HCT116 (cell line): ENCODE data around the gene RPS6KL1. TPM values are rescaled to one million over a fixed set of nuclear protein-coding genes. Genes with fewer than 3 reads are reported as not detected.

Experiments used
- ATAC-seq: fragments of 200-7000 bp; cut with Tn5 transposase; 2 replicates; pipeline ENCODE4 v1.9.1; 2020; ENCODE audit warnings: mild to moderate bottlenecking, moderate library complexity
- BruUV-seq: library from RNA; stranded (reverse); fragments of 400-500 nt; replicated peaks from 2 replicates; lab custom pipeline; 2021; lab: Mats Ljungman, UMichigan
- CTCF ChIA-PET: fragments of 300-600 bp; sonication (Branson Sonifier 250); formaldehyde crosslinking; loops from one replicate; lab custom pipeline; 2021; ENCODE audit warnings: antibody characterized with exemption; lab: Charles Lee
- POLR2A ChIA-PET: fragments of 300-600, 350-600 bp; sonication (Branson Sonifier 250); formaldehyde crosslinking; loops from one replicate; lab custom pipeline; 2021; ENCODE audit warnings: antibody characterized with exemption; lab: Charles Lee
- RAD21 ChIA-PET, 2 experiments: fragments of 300-600 bp; sonication (Branson Sonifier 250); formaldehyde crosslinking; loops; one replicate each; lab custom pipeline; 2023; ENCODE audit warnings: low total read pairs in 2 of 2; ENCODE audit not compliant: uncharacterized antibody in 2 of 2, unreplicated experiment in 2 of 2, low non-redundant PET in 1 of 2; lab: Charles Lee
- DNase-seq: peaks from one replicate; pipeline ENCODE4 v3.0.0-alpha.2; 2010; ENCODE audit warnings: low read depth, low spot score
- H2AFZ ChIP-seq: fragments of 200-600 bp; shearing (Covaris generic), sonication (generic); 2 replicates; pipeline ENCODE4 v1.6.1; 2017; ENCODE audit warnings: low read depth, mixed run types, mixed read lengths, antibody characterized with exemption, low read length; ENCODE audit not compliant: poor library complexity, severe bottlenecking
- H3K27ac ChIP-seq: 2 replicates; pipeline ENCODE4 v1.5.1; 2012; ENCODE audit warnings: low read depth, low read length
- H3K27me3 ChIP-seq: fragments of 200-600 bp; sonication (generic); 2 replicates; pipeline ENCODE4 v1.6.1; 2016; ENCODE audit warnings: mixed run types, low read length, mixed read lengths; ENCODE audit not compliant: insufficient read depth
- H3K36me3 ChIP-seq, 2 experiments: fragments of 200-500 bp in 1 of 2; fragments of 200-600 bp in 1 of 2; sonication (Bioruptor generic) in 1 of 2; sonication (generic) in 1 of 2; 2 replicates each; pipeline versions ENCODE4 v1.5.1 to v1.6.1; 2014 to 2016; ENCODE audit warnings: low read length in 2 of 2, inconsistent platforms in 1 of 2, mixed read lengths in 1 of 2, mixed run types in 1 of 2; ENCODE audit not compliant: insufficient read depth in 2 of 2, control insufficient read depth in 1 of 2
- H3K4me1 ChIP-seq, 2 experiments: fragments of 200-600 bp in 1 of 2; sonication (generic) in 1 of 2; 2 replicates each; pipeline versions ENCODE4 v1.5.1 to v1.6.1; 2012 to 2017; ENCODE audit warnings: low read length in 2 of 2, inconsistent platforms in 1 of 2, mild to moderate bottlenecking in 1 of 2, mixed read lengths in 1 of 2, mixed run types in 1 of 2, moderate library complexity in 1 of 2; ENCODE audit not compliant: insufficient read depth in 2 of 2, control insufficient read depth in 1 of 2
- H3K4me2 ChIP-seq: fragments of 200-600 bp; sonication (generic); 2 replicates; pipeline ENCODE4 v1.6.1; 2017; ENCODE audit warnings: mixed run types, low read length, mixed read lengths
- H3K4me3 ChIP-seq, 2 experiments: fragments of 200-600 bp in 1 of 2; sonication (generic) in 1 of 2; replicated peaks in 1 of 2; 2 replicates each; pipeline ENCODE4 v1.5.1; 2011 to 2016; ENCODE audit warnings: low read length in 2 of 2, control low read depth in 1 of 2, low read depth in 1 of 2, mild to moderate bottlenecking in 1 of 2, mixed read lengths in 1 of 2, mixed run types in 1 of 2
- H3K79me2 ChIP-seq: fragments of 200-600 bp; sonication (generic); 2 replicates; pipeline ENCODE4 v1.6.1; 2017; ENCODE audit warnings: mild to moderate bottlenecking, mixed run types, low read length, moderate library complexity, mixed read lengths; ENCODE audit not compliant: insufficient read depth
- H3K9ac ChIP-seq: fragments of 200-600 bp; sonication (generic); 2 replicates; pipeline ENCODE4 v1.6.1; 2016; ENCODE audit warnings: low read length, mixed read lengths
- H3K9me2 ChIP-seq: fragments of 200-600 bp; sonication (generic), shearing (Covaris generic); 2 replicates; pipeline ENCODE4 v1.6.1; 2017; ENCODE audit warnings: mixed run types, mild to moderate bottlenecking, moderate library complexity; ENCODE audit not compliant: insufficient read depth
- H3K9me3 ChIP-seq, 2 experiments: fragments of 200-500 bp in 1 of 2; fragments of 200-600 bp in 1 of 2; sonication (Bioruptor generic) in 1 of 2; sonication (generic) in 1 of 2; 2 replicates each; pipeline ENCODE4 v1.6.1; 2014 to 2017; ENCODE audit warnings: low read length in 2 of 2, mixed read lengths in 2 of 2, inconsistent platforms in 1 of 2, low read depth in 1 of 2, mild to moderate bottlenecking in 1 of 2, mixed run types in 1 of 2, moderate library complexity in 1 of 2; ENCODE audit not compliant: control insufficient read depth in 1 of 2, insufficient read depth in 1 of 2
- H4K20me1 ChIP-seq: fragments of 200-600 bp; sonication (generic), shearing (Covaris generic); 2 replicates; pipeline ENCODE4 v1.6.1; 2017; ENCODE audit warnings: mixed run types, mild to moderate bottlenecking, moderate library complexity; ENCODE audit not compliant: insufficient read depth
- ELF1 ChIP-seq: IDR thresholded peaks from 2 replicates; pipeline ENCODE4 v1.6.1; 2012; ENCODE audit warnings: low read depth, borderline replicate concordance
- FOSL1 ChIP-seq: IDR thresholded peaks from 2 replicates; pipeline ENCODE4 v1.6.1; 2012; ENCODE audit warnings: low read depth
- POLR2A ChIP-seq: IDR thresholded peaks from 2 replicates; pipeline ENCODE4 v1.7.0; 2011; ENCODE audit warnings: borderline replicate concordance; ENCODE audit not compliant: insufficient read depth, insufficient read length; ENCODE audit errors: extremely low read depth
- RAD21 ChIP-seq: IDR thresholded peaks from 2 replicates; pipeline ENCODE4 v1.6.1; 2012; ENCODE audit warnings: low read depth, mild to moderate bottlenecking
- intact Hi-C: fragments of 100-400 bp; cut with micrococcal nuclease; formaldehyde crosslinking; loops from 2 replicates; pipeline ENCODE4 v1.10.0; 2022
- total RNA-seq: library from RNA; stranded (reverse); gene quantifications from one replicate; pipeline ENCODE4 v1.2.1, GENCODE V29; 2021; ENCODE audit not compliant: unreplicated experiment
- TF ChIP-seq, protein P1 (sequence below), 3 experiments: fragments of 200-600 bp in 1 of 3; sonication (generic) in 1 of 3; IDR thresholded peaks in 2 of 3; conservative IDR thresholded peaks in 1 of 3; 2 replicates each; pipeline ENCODE4 v1.5.1; 2012 to 2017; ENCODE audit warnings: low read depth in 2 of 3, low read length in 2 of 3, antibody characterized with exemption in 1 of 3, borderline replicate concordance in 1 of 3, control low read depth in 1 of 3, mild to moderate bottlenecking in 1 of 3, mixed read lengths in 1 of 3, mixed run types in 1 of 3, moderate library complexity in 1 of 3; ENCODE audit not compliant: insufficient read depth in 1 of 3
- TF ChIP-seq, protein P2 (sequence below): IDR thresholded peaks from 2 replicates; pipeline ENCODE4 v1.6.1; 2012
- TF ChIP-seq, protein P3 (sequence below): IDR thresholded peaks from 2 replicates; pipeline ENCODE4 v1.6.1; 2012

Gene RPS6KL1
- total RNA-seq, 1 experiment from 2014 or later = 6.7 TPM

DNA sequence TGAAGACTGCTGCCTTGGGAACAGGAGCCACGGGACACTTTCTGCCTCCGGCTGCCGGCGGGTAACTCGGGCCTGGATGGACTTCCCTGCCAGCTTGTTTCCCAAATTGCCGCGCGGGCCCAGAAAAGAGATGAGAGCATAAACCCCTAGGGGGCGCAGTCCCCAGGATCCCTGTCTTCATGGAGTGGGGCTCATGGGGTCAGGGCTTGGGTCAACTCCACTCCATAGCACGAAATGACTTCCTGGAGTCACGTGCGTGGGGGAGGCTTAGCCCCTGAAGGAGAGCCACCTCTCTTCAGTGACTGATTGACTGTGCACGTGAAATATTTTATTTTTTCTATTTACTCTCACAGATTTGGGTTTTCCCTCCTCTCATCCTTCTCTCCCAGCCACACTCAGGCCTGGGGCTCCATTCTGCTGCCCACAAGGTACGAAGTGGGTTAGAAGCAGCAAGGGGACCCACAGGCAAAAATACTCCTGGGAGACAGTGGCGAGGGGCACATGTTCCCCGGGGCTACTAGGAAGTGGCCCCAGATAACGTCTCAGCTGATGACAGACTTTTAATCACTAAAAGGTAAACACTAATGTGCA is 22.3 kb upstream of the RPS6KL1 start:
- RAD21 ChIA-PET = interaction anchor here (1.2 kb wide), 2 partner anchors 22 to 143 kb away, joined by 4 to 5 read pairs; partner anchors contain the start of gene RPS6KL1 (in 1 of the 2)
- intact Hi-C loops = no loop called here
- DNase-seq (peak; percentile 27), ATAC-seq (peak; percentile 60)
- no peak overlapping the region for H3K27ac ChIP-seq
- H3K79me2 ChIP-seq = no peaks in the 10 kb centered on the region
- no peaks in the 10 kb centered on the region for H3K9me3 ChIP-seq
- peaks cover 0 to 1% of the 10 kb centered on the region in 2 experiments; a peak in 2 of 4 replicates for H3K4me1 ChIP-seq
- no peaks in the 10 kb centered on the region for H3K36me3 ChIP-seq
- H3K4me3 ChIP-seq = no peak overlapping the region
- no peaks in the 10 kb centered on the region for H3K27me3 ChIP-seq
- H4K20me1 ChIP-seq = no peaks in the 10 kb centered on the region
- TF ChIP-seq ELF1 (no peak), RAD21 (peak; percentile 28)
- TF ChIP-seq, protein P1, sequence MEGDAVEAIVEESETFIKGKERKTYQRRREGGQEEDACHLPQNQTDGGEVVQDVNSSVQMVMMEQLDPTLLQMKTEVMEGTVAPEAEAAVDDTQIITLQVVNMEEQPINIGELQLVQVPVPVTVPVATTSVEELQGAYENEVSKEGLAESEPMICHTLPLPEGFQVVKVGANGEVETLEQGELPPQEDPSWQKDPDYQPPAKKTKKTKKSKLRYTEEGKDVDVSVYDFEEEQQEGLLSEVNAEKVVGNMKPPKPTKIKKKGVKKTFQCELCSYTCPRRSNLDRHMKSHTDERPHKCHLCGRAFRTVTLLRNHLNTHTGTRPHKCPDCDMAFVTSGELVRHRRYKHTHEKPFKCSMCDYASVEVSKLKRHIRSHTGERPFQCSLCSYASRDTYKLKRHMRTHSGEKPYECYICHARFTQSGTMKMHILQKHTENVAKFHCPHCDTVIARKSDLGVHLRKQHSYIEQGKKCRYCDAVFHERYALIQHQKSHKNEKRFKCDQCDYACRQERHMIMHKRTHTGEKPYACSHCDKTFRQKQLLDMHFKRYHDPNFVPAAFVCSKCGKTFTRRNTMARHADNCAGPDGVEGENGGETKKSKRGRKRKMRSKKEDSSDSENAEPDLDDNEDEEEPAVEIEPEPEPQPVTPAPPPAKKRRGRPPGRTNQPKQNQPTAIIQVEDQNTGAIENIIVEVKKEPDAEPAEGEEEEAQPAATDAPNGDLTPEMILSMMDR (IDR thresholded peaks at IDR 0.05 in 2 of 3, conservative IDR thresholded peaks at IDR 0.05 in 1 of 3; ENCODE audit: borderline replicate concordance in 1 of 3, insufficient read depth in 1 of 3, low read depth in 2 of 3, low read length in 2 of 3) = peak; percentile 52 to 79 (median 76); a peak in 5 of 6 replicates
- TF ChIP-seq, all 23 proteins: peak for 2
- ChIA-PET CTCF (interaction anchor here (0.6 to 3.0 kb wide), 21 partner anchors 9 to 314 kb away, joined by 3 to 29 read pairs (median 4); partner anchors contain the start of genes ACYP1, EIF2B2, MLH3 and PGF), POLR2A (no interaction called here)
- Histone ChIP-seq H3K9ac (no peak overlapping the region), H3K4me2 (no peak overlapping the region), H2AFZ (no peak overlapping the region), H3K9me2 (no peaks in the 10 kb centered on the region)
- no TSS peak for BruUV-seq

DNA sequence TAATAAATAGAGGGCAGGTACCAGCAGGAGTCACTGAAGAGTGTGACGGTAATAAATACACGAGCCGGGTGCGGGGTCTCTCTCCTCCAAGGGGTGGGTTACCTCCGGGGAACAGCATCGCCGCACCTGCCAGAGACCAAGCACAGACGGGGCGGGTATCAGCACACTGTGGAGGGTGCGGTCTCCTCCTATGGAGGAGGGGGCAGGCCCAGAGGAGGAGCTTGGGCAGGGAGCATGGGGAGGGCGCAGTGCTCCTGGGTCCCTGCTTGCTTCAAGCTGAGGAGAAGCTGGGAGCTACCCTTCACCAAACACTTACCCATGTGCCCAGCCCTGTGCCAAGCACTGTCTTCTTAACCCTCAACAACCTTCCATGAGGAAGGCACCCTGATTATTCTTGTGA is 19.5 kb upstream of the RPS6KL1 start:
- H3K36me3 ChIP-seq = no peaks in the 10 kb centered on the region
- H3K4me1 ChIP-seq = peaks cover 4 to 10% of the 10 kb centered on the region in 2 experiments; a peak in 3 of 4 replicates
- H3K4me3 ChIP-seq = no peak overlapping the region
- H3K9me2 ChIP-seq = no peaks in the 10 kb centered on the region
- TF ChIP-seq, protein P2, sequence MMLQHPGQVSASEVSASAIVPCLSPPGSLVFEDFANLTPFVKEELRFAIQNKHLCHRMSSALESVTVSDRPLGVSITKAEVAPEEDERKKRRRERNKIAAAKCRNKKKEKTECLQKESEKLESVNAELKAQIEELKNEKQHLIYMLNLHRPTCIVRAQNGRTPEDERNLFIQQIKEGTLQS = no peak
- no peak for TF ChIP-seq FOSL1
- TF ChIP-seq POLR2A = no peak
- TF ChIP-seq, protein P3, sequence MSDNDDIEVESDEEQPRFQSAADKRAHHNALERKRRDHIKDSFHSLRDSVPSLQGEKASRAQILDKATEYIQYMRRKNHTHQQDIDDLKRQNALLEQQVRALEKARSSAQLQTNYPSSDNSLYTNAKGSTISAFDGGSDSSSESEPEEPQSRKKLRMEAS = no peak
- no peaks in the 10 kb centered on the region for H3K27me3 ChIP-seq
- H2AFZ ChIP-seq = no peak overlapping the region
- no peaks in the 10 kb centered on the region for H3K79me2 ChIP-seq
- ChIA-PET POLR2A (no interaction called here), RAD21 (no interaction called here), CTCF (no interaction called here)
- H3K9me3 ChIP-seq = no peaks in the 10 kb centered on the region
- DNase-seq = no peak
- ATAC-seq = no peak
- H4K20me1 ChIP-seq = no peaks in the 10 kb centered on the region
- no peak overlapping the region for H3K4me2 ChIP-seq
- H3K27ac ChIP-seq = no peak overlapping the region
- intact Hi-C loops = no loop called here
- BruUV-seq = no TSS peak
- H3K9ac ChIP-seq = no peak overlapping the region
